A673 (cell line): Measurements from ENCODE around the gene SYT7. TPM values are rescaled to one million over a fixed set of nuclear protein-coding genes. Genes with fewer than 3 reads are reported as not detected.
A peak's percentile ranks its signal among the peaks of the same experiment; 100 is the strongest.

Experiments used
- BruUV-seq: library from RNA; stranded (reverse); fragments of 400-500 nt; replicated peaks from 2 replicates; lab custom pipeline; 2021; lab: Mats Ljungman, UMichigan
- CTCF ChIA-PET: fragments of 300-600 bp; sonication (Branson Sonifier 250); formaldehyde crosslinking; loops from one replicate; lab custom pipeline; 2022; ENCODE audit warnings: antibody characterized with exemption; lab: Charles Lee
- POLR2A ChIA-PET: fragments of 300-600 bp; sonication (Branson Sonifier 250); formaldehyde crosslinking; loops from one replicate; lab custom pipeline; 2022; ENCODE audit warnings: antibody characterized with exemption; ENCODE audit not compliant: low non-redundant PET; lab: Charles Lee
- DNase-seq: peaks from one replicate; pipeline ENCODE4 v3.0.0-alpha.2; 2015; ENCODE audit warnings: low spot score
- H3K27ac ChIP-seq: fragments of 200-600 bp; sonication (generic); 2 replicates; pipeline ENCODE4 v1.5.1; 2016; ENCODE audit warnings: mixed run types, low read depth, mild to moderate bottlenecking, mixed read lengths, antibody characterized with exemption, low read length; ENCODE audit not compliant: poor library complexity, severe bottlenecking
- H3K27me3 ChIP-seq: fragments of 200-600 bp; sonication (generic); replicated peaks from 2 replicates; pipeline ENCODE4 v1.6.1; 2017; ENCODE audit warnings: mixed run types, low read depth, mild to moderate bottlenecking, mixed read lengths, antibody characterized with exemption, low read length; ENCODE audit not compliant: insufficient read depth, poor library complexity
- H3K36me3 ChIP-seq: fragments of 200-600 bp; sonication (generic); 2 replicates; pipeline ENCODE4 v1.6.1; 2016; ENCODE audit warnings: mixed run types, mild to moderate bottlenecking, mixed read lengths, antibody characterized with exemption, low read length; ENCODE audit not compliant: insufficient read depth, poor library complexity, severe bottlenecking
- H3K4me1 ChIP-seq: fragments of 200-600 bp; sonication (generic); 2 replicates; pipeline ENCODE4 v1.6.1; 2017; ENCODE audit warnings: mixed run types, mild to moderate bottlenecking, mixed read lengths, antibody characterized with exemption, low read length; ENCODE audit not compliant: insufficient read depth, poor library complexity, severe bottlenecking
- H3K4me3 ChIP-seq: fragments of 200-600 bp; sonication (generic); 2 replicates; pipeline ENCODE4 v1.5.1; 2016; ENCODE audit warnings: low read depth, mixed run types, mild to moderate bottlenecking, mixed read lengths, low read length; ENCODE audit not compliant: poor library complexity, severe bottlenecking
- H3K9me3 ChIP-seq: fragments of 200-600 bp; sonication (generic); 2 replicates; pipeline ENCODE4 v1.6.1; 2016; ENCODE audit warnings: mixed run types, low read depth, mild to moderate bottlenecking, mixed read lengths, antibody characterized with exemption, low read length; ENCODE audit not compliant: poor library complexity, severe bottlenecking
- CTCF ChIP-seq: fragments of 300-800, 200-600 bp; sonication (generic); conservative IDR thresholded peaks from 2 replicates; pipeline ENCODE4 v1.5.1; 2017; ENCODE audit warnings: low read depth, mild to moderate bottlenecking, antibody characterized with exemption, low read length, moderate library complexity, mixed read lengths
- EZH2 ChIP-seq: fragments of 200-600 bp; sonication (generic); IDR thresholded peaks from 2 replicates; pipeline ENCODE4 v1.6.1; 2017; ENCODE audit warnings: borderline replicate concordance, low read depth, mild to moderate bottlenecking, mixed read lengths, antibody characterized with exemption, low read length; ENCODE audit not compliant: poor library complexity, severe bottlenecking
- intact Hi-C: fragments of 100-400 bp; cut with micrococcal nuclease; formaldehyde crosslinking; loops from one replicate; pipeline ENCODE4 v1.10.0; 2022; ENCODE audit not compliant: unreplicated experiment
- total RNA-seq: library from RNA; stranded (reverse); gene quantifications from 2 replicates; pipeline ENCODE4 v1.2.3, GENCODE V29; 2021

The SYT7 gene
- total RNA-seq, 1 experiment from 2014 or later = 1.3 TPM

- CTCF ChIA-PET = interaction anchor here (0.5 to 2.8 kb wide), 8 partner anchors 10 to 123 kb away, joined by 3 to 74 read pairs (median 8); no protein-coding TSS in a partner anchor
- POLR2A ChIA-PET = interaction anchor here (0.7 kb wide), 1 partner anchor 33 kb away, joined by 5 read pairs; no protein-coding TSS in a partner anchor
- intact Hi-C loops = loop anchor here (1.0 to 5.0 kb wide), 3 partner anchors 52 to 83 kb away; partner anchors contain the start of gene SDHAF2
Measured at GRCh38 chr11:61515686-61516085, 65.2 kb downstream of the SYT7 start.

DNA sequence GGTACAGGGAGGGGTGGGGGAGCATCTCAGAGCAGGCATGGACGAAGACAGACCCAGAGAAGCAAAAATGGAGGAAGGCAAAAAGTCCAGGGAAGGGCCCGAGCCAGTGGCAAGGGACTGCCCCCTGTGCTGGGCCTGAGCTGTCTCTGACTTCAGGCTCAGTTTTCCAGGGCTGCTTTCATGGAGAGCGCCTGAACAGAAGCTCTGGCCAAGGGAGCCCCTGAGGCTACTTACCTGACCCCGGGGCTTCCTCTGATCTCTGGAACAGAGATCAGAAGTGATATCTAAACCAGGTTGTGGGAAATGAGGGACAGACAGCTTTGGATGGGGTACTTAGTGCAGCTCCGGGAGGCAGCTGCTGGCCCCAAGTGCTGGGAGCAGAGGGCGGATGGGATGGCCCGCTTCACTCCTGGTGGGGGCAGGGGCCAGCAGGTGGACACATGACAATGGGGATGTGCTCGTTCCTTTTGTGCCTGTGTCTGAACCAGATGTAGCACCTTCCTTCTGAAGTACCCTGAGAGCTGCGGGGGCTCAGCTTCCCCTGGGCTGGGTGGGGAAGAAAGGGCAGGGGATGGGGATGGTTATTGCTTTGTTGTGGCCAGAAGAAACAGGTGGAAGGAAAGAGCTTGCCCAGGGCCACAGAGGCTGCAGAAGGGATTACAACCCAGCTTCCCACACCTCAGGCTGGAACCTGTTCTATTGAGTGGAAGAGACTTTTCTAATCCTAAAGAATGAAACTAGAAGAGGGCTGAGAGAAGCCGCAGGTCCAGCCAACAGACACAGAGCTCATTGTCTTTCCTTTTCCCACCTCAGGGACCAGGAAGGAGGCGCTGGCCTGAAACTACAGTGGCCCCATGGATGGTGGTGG, 66.6 kb downstream of the SYT7 start:
- DNase-seq = no peak
- Histone ChIP-seq H3K4me3 (no peak overlapping the region), H3K4me1 (peaks cover 68% of the 10 kb centered on the region), H3K9me3 (no peaks in the 10 kb centered on the region), H3K36me3 (no peaks in the 10 kb centered on the region), H3K27me3 (no peaks in the 10 kb centered on the region), H3K27ac (peak overlapping the region; percentile 57)
- BruUV-seq = no TSS peak
- no peak for TF ChIP-seq CTCF
- TF ChIP-seq EZH2 = no peak
- POLR2A ChIA-PET = no interaction called here
- CTCF ChIA-PET = interaction anchor here (1.1 to 1.8 kb wide), 2 partner anchors 39 to 68 kb away, joined by 3 to 4 read pairs; no protein-coding TSS in a partner anchor
- intact Hi-C loops = no loop called here

More at GRCh38 chr11:61515686-61516085, 65.2 kb downstream of the SYT7 start:
- TF ChIP-seq EZH2 = no peak
- no peak for TF ChIP-seq CTCF
- DNase-seq = no peak
- Histone ChIP-seq H3K9me3 (no peaks in the 10 kb centered on the region), H3K36me3 (no peaks in the 10 kb centered on the region), H3K27ac (peak overlapping the region; percentile 57), H3K4me3 (no peak overlapping the region), H3K4me1 (peaks cover 54% of the 10 kb centered on the region), H3K27me3 (no peaks in the 10 kb centered on the region)
- BruUV-seq = no TSS peak

GRCh38 chr11:61513143-61513765, 67.6 kb downstream of the SYT7 start:
- Histone ChIP-seq H3K4me1 (peaks cover 68% of the 10 kb centered on the region), H3K27me3 (no peaks in the 10 kb centered on the region), H3K4me3 (no peak overlapping the region), H3K9me3 (no peaks in the 10 kb centered on the region), H3K27ac (peak overlapping the region; percentile 57), H3K36me3 (no peaks in the 10 kb centered on the region)
- peak; percentile 30 for DNase-seq
- CTCF ChIA-PET = interaction anchor here (0.6 kb wide), 1 partner anchor 68 kb away, joined by 3 read pairs; the partner anchor contains the start of gene SYT7
- TF ChIP-seq EZH2 (no peak), CTCF (no peak)
- POLR2A ChIA-PET = no interaction called here
- intact Hi-C loops = no loop called here
- no TSS peak for BruUV-seq
